Testis (tissue), 3 donors: ENCODE results near the gene CBX8. TPM values are rescaled to one million over a fixed set of nuclear protein-coding genes. Genes with fewer than 3 reads are reported as not detected.
A peak's percentile ranks its signal among the peaks of the same experiment; 100 is the strongest.

Experiments used
- DNase-seq: peaks from one replicate; pipeline ENCODE4 v3.0.0-alpha.2; 2019
- H3K27ac ChIP-seq, 2 donors: fragments of 200-600 bp; sonication (generic); one replicate each; pipeline ENCODE4 v1.5.1; 2019
- H3K27me3 ChIP-seq: fragments of 200-600 bp; sonication (generic); one replicate; pipeline ENCODE4 v1.5.1; 2019
- H3K36me3 ChIP-seq: fragments of 200-600 bp; sonication (generic); one replicate; pipeline ENCODE4 v1.5.1; 2017; ENCODE audit warnings: low read depth; ENCODE audit errors: missing control alignments
- H3K4me1 ChIP-seq: fragments of 200-600 bp; sonication (generic); one replicate; pipeline ENCODE4 v1.5.1; 2019
- H3K4me3 ChIP-seq, 2 donors: fragments of 200-600 bp; sonication (generic); one replicate each; pipeline ENCODE4 v1.5.1; 2017 to 2019
- H3K9me3 ChIP-seq: fragments of 200-600 bp; sonication (generic); one replicate; pipeline ENCODE4 v1.5.1; 2017
- CTCF ChIP-seq, 3 experiments: fragments of 450-650 bp in 2 of 3; fragments of 200-600 bp in 1 of 3; sonication (generic) in 1 of 3; IDR thresholded peaks; one replicate each; pipeline ENCODE4 v1.5.1; 2016 to 2019; ENCODE audit warnings: antibody characterized with exemption in 3 of 3, mild to moderate bottlenecking in 2 of 3, moderate library complexity in 1 of 3
- POLR2A ChIP-seq: fragments of 450-650 bp; IDR thresholded peaks from one replicate; pipeline ENCODE4 v1.6.1; 2017; ENCODE audit warnings: antibody characterized with exemption, mild to moderate bottlenecking, moderate library complexity
- WGBS, 2 donors: methylation state at CpG; one replicate each; pipeline ENCODE4 v1.1.5; 2018; 5-methylcytosine and 5-hydroxymethylcytosine counted together
- intact Hi-C: fragments of 100-400 bp; cut with DNase I; formaldehyde crosslinking; loops from one replicate; pipeline ENCODE4 v1.15.1; 2023; ENCODE audit warnings: low total_unique reads
- polyA plus RNA-seq: library from polyadenylated mRNA; stranded (reverse); fragments of 350-450 nt; fragmentation: Illumina TruSeq; extraction: RNeasy Lipid Tissue Mini Kit (QIAGEN cat#74804); gene quantifications from one replicate; pipeline ENCODE4 v1.2.3, GENCODE V29; 2014; ENCODE audit warnings: low read depth, low replicate concordance; ENCODE audit not compliant: insufficient read depth
- total RNA-seq, 2 donors: library from RNA; depleted of rRNA; stranded (reverse); fragments of >200 nt; gene quantifications; one replicate each; pipeline ENCODE4 v1.2.3, GENCODE V29; 2016

Gene CBX8
- total and polyA plus RNA-seq, 3 donors from 2014 or later: 13.8 to 22.4 (median 13.9) TPM

- H3K27ac ChIP-seq: peak overlapping the region; percentile 46 to 71
- no peak for DNase-seq
- peak overlapping the region in 1 of 2 donors; percentile 44 for H3K4me3 ChIP-seq
- peaks cover 36% of the 10 kb centered on the region for H3K4me1 ChIP-seq
- no peaks in the 10 kb centered on the region for H3K9me3 ChIP-seq
- no peaks in the 10 kb centered on the region for H3K36me3 ChIP-seq
- no peak for TF ChIP-seq POLR2A
- no peak for TF ChIP-seq CTCF (IDR thresholded peaks at IDR 0.05)
- 20 to 21% methylated on average over 14 to 64 of the region's 72 CpGs for WGBS, 2 donors
- intact Hi-C loops: no loop called here
- H3K27me3 ChIP-seq: no peaks in the 10 kb centered on the region
These were observed 35.6 kb upstream of the CBX8 start for GRCh38 chr17:79832218-79833109.

GRCh38 chr17:79831265-79832217, 34.7 kb upstream of the CBX8 start:
- Histone ChIP-seq H3K4me3 (peak overlapping the region in 1 of 2 donors; percentile 44), H3K27me3 (no peaks in the 10 kb centered on the region), H3K9me3 (no peaks in the 10 kb centered on the region), H3K27ac (peak overlapping the region; percentile 46 to 71), H3K36me3 (no peaks in the 10 kb centered on the region), H3K4me1 (peaks cover 27% of the 10 kb centered on the region)
- 22 to 32% methylated on average over 25 to 33 of the region's 33 CpGs for WGBS, 2 donors
- DNase-seq: peak; percentile 88
- TF ChIP-seq CTCF (IDR thresholded peaks at IDR 0.05): no peak
- TF ChIP-seq POLR2A: no peak
- intact Hi-C loops: no loop called here

DNA sequence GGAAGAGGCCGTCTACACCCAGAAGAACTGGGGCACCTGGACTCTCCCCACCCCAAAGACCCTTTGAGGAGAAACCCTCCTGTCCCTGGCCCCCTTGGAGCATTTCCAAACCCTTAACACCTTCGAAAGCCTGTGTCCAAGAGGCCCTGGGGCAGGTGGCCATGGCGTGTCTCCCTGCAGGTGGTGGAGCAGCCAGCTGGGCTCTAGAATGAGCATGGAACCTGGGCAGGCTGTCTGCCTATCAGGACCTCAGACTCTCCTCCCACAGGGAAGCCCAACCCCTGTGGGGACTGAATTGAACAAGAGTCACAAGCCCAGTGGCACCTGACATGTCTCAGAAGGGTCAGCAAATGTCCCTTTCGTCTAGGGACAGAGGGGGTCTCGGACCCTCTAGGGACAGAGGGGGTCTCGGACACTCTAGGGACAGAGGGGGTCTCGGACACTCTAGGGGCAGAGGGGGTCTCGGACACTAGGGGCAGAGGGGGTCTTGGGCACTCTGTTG, 33.9 kb upstream of the CBX8 start:
- WGBS, 2 donors: 90 to 94% methylated on average over 4 to 8 of the region's 8 CpGs
- intact Hi-C loops: no loop called here
- no peak for DNase-seq
- no peak for TF ChIP-seq POLR2A
- no peak for TF ChIP-seq CTCF (IDR thresholded peaks at IDR 0.05)
- Histone ChIP-seq H3K36me3 (no peaks in the 10 kb centered on the region), H3K27me3 (no peaks in the 10 kb centered on the region), H3K27ac (peak overlapping the region in 1 of 2 donors; percentile 71), H3K4me1 (peaks cover 23% of the 10 kb centered on the region), H3K9me3 (no peaks in the 10 kb centered on the region), H3K4me3 (no peak overlapping the region)

- peaks cover 23% of the 10 kb centered on the region for H3K4me1 ChIP-seq
- 66 to 84% methylated on average over 8 of the region's 8 CpGs for WGBS, 2 donors
- DNase-seq: no peak
- H3K27me3 ChIP-seq: no peaks in the 10 kb centered on the region
- intact Hi-C loops: no loop called here
- TF ChIP-seq CTCF (IDR thresholded peaks at IDR 0.05) (no peak), POLR2A (no peak)
- no peak overlapping the region for H3K4me3 ChIP-seq
- no peaks in the 10 kb centered on the region for H3K9me3 ChIP-seq
- H3K27ac ChIP-seq: no peak overlapping the region
- H3K36me3 ChIP-seq: no peaks in the 10 kb centered on the region
These were observed 33.4 kb upstream of the CBX8 start for GRCh38 chr17:79830303-79830702.
